ENCODE measurements around the gene GSAP. TPM values are rescaled to one million over a fixed set of nuclear protein-coding genes. Genes with fewer than 3 reads are reported as not detected.
A peak's percentile ranks its signal among the peaks of the same experiment; 100 is the strongest.
"Not testable (repeated sequence)": the region's sequence is repeated elsewhere in the genome, so short reads cannot be mapped to it uniquely, and the experiment has no call there.

The GSAP gene
- 24.3 TPM for total RNA-seq

GRCh38 chr7:77415823-77416620, at the start of gene GSAP:
GSAP (minus strand) TSS chr7:77416349; CDS start chr7:77416321, 28 bp downstream.
- peak; percentile 90 for ATAC-seq

GRCh38 chr7:77465256-77465655, 49.1 kb upstream of the GSAP start:
- ATAC-seq, result no peak

More at GRCh38 chr7:77415823-77416620, at the start of gene GSAP:
- peak; percentile 86 for DNase-seq (ENCODE audit: low spot score)

DNA sequence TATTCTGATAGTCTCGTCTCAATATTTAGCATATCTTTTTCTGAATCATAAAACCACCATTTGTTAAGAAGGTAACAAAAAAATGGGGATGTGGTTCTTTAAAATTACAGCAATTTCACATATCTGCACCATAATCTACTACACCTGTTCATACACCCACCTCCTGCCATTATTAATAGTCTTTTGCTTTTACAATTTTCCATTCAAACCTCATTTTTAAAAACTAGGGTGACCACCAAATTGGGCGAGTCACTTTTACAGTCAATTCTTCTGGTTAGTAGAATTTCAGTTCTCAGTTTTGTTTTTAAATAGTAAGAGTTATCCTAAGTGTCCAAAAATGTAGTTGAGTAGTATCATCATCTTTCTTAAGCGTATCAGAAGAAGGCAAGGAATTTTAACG, 48.4 kb upstream of the GSAP start:
- ATAC-seq, result no peak
- DNase-seq (ENCODE audit: low spot score), result no peak

More at GRCh38 chr7:77465256-77465655, 49.1 kb upstream of the GSAP start:
- DNase-seq (ENCODE audit: low spot score), result no peak

DNA sequence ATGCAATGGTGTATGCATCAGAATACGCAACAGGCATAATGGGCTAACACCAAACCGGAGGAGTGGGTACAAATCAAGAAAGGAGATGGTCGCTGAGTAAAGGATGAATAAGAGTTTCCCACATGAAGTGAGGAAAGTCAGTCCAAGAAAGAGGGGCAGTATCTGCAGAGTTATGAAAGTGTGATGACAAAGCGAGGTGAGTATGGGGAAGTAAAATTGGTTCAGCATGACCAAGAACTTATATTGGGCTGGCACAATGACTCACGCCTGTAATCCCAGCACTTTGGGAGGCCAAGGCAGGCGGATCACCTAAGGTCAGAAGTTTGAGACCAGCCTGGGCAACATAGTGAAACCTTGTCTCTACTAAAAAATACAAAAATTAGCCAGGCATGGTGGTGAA, 47.5 kb upstream of the GSAP start:
- not testable (repeated sequence) for DNase-seq (ENCODE audit: low spot score); ATAC-seq

GRCh38 chr7:77461842-77462241, 45.7 kb upstream of the GSAP start:
- DNase-seq (ENCODE audit: low spot score) (no peak), ATAC-seq (no peak)

DNA sequence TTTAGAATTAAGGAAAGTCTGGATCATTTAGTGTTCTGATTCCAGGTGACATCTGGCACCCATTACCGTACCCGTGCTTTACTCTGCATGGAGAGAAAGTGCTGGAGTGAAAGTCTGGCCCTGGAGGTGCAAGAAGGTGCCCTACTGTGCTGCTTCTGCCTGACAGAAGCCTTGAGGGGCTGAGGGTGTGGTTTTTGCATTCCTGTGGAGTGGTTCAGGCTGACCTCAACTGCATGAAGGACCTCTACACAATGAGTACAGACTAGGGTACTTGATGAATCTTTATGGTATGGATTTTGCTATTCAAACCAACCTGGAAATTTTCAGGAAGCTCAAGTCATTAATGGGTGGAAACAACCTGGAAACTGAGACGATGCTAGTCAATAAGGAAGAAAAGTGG, 45.1 kb upstream of the GSAP start:
- ATAC-seq, result no peak
- DNase-seq (ENCODE audit: low spot score), result no peak

DNA sequence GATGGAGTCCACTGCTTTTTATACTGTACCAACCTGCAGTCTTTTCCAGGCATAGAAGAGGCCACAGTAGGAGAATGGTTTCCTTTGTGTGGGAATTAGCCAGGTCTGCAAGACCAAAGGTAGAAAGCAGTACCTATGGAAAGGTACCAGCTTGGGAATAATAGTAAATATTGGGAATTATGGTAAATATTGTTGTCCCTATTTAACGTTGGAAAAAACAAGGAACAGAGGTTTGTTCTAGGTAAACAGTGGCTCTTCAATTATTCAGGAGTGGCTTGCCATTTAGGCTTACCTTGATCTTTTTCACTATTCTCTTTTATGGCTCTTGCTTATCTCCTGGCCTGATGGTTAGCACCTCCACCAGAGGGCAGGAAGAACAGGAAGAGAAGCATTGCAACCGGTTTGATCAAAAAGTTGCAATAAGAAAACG, 43.9 kb upstream of the GSAP start:
- no peak for DNase-seq (ENCODE audit: low spot score)

GRCh38 chr7:77459311-77459726, 43.2 kb upstream of the GSAP start:
- ATAC-seq, result no peak
- no peak for DNase-seq (ENCODE audit: low spot score)

More for the DNA sequence above, 43.9 kb upstream of the GSAP start:
- ATAC-seq, result peak; percentile 46

DNA sequence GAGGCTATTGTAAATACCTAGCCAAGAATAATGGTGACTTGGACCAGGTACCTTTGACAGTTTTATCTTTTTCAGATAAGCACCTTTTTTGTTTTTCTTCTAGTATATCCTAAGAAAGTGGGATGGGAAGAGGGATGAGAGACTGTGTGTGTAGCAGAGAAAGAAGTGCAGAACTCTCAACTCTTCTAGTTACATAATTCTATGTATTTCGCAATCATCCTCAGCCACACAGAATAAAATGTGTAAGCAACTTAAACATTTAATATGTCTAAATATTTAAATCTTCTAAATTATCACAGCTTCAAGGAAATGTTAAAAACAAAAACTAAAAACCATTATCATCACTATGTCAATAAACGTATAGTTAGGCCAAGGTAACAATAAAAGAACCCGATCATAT, 42.6 kb upstream of the GSAP start:
- DNase-seq (ENCODE audit: low spot score), result no peak
- no peak for ATAC-seq

- ATAC-seq (no peak), DNase-seq (ENCODE audit: low spot score) (no peak)
Observed at GRCh38 chr7:77457779-77458178, 41.6 kb upstream of the GSAP start.

GRCh38 chr7:77456696-77457095, 40.5 kb upstream of the GSAP start:
- no peak for DNase-seq (ENCODE audit: low spot score)
- no peak for ATAC-seq

DNA sequence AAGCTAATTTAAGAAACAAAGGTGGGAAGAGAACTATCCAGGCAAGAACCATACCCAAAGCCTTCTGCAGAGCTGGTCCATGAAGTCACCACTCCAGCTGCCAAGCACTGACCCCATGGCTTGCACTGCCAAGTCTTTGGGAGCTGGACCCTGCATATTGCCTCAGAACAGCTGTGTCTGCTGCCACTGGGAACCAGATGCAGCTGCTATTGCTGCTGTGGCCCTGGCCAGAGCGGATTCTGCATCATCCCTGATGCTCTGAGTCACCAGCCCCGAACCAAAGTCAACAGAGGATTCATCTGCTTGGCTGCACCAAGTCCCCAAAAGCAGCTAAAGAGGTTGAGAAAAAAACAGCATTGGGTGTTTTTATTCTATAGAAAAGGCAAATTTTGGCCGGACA, 39.2 kb upstream of the GSAP start:
- ATAC-seq (no peak), DNase-seq (ENCODE audit: low spot score) (no peak)

- no peak for ATAC-seq
Observed at GRCh38 chr7:77454802-77455201, 38.7 kb upstream of the GSAP start.

DNA sequence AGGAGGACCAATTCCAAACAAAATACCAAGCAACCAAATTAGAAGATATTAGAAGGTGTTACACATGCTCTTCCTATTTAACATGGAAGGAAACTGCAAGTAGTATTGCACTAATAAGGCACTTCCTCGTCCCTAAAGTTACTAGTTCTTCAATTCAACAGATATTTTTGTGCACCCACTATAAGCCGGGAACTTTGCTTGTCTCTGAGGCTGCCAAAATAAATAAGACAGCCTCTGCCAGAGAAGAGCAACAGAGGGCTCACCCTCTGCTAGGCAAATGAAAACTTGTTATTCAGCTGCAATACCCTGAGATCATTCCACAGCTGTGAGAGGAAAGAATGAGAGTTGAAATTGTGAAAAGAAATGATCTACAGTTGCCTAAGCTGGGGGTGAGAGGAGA, 37.4 kb upstream of the GSAP start:
- ATAC-seq (peak; percentile 99), DNase-seq (ENCODE audit: low spot score) (no peak)

More at GRCh38 chr7:77454802-77455201, 38.7 kb upstream of the GSAP start:
- DNase-seq (ENCODE audit: low spot score), result no peak

DNA sequence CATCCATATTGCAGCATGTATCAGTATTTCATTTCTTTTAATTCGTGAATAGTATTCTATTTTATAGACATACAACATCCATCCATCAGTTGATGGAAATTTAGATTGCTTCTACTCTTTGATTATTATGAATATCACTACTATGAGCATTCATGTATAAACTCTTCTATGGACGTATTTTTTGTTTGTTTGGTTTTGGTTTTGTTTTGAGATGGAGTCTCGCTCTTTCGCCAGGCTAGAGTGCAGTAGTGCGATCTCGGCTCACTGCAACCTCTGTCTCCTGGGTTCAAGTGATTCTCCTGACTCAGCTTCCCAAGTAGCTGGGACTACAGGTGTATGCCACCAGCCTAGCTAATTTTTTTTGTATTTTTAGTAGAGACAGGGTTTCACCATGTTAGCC, 35.8 kb upstream of the GSAP start:
- ATAC-seq; DNase-seq (ENCODE audit: low spot score): not testable (repeated sequence)

DNA sequence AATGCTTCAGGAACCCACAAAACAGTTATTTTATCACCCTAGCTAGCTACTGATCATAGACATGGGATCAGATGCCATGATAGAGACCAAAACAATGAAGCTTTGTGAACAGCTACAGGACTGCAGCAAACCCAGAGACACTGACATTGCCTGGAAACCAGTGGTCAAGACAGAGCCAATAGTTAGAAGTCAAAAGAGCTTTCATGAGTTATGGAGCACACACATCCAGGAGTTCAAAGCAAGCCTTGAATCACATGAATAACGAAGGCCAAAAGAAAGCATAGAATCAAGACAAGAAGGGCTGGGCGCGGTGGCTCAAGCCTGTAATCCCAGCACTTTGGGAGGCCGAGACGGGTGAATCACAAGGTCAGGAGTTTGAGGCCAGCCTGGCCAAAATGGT, 34.5 kb upstream of the GSAP start:
- ATAC-seq (no peak), DNase-seq (ENCODE audit: low spot score) (no peak)

DNA sequence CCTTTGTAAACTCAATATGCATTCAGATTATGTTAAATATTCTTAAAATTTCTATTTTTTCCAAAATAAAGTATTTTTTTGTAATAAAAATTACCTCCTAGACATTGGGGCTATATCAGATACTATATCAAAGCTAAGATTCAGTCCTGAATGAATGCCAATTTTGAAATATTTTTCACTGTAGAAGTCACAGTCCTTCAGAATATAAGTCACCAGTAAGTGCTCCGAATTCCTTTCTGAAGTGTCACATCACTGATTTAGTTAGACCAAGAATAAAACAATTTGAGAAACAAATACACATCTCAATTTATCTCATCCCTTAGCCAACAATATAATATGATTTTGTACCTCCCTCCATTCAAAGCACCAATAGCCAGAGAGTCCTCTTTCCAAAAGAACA, 33.9 kb upstream of the GSAP start:
- DNase-seq (ENCODE audit: low spot score) (no peak), ATAC-seq (no peak)

- ATAC-seq (no peak), DNase-seq (ENCODE audit: low spot score) (no peak)
Observed at GRCh38 chr7:77447616-77448015, 31.5 kb upstream of the GSAP start.

DNA sequence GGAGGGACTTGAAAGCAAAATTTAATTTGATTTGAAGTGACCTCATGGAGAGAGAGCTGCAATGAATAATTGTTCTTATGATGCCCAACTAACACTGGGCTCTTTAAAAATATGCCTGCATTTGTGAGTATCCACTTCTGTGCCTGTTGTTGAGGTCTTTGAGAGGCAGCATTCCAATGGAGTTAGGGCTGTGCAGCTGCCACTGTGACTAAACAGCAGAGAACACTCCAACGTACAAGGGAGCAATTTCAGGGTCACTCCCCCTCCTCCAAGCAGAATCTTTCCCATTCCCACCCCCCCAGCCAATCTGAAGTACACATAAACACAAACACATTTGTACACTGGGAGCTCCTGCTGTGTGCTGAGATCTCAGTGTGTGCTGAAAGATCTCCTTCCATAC, 28.0 kb upstream of the GSAP start:
- no peak for ATAC-seq
- no peak for DNase-seq (ENCODE audit: low spot score)

- DNase-seq (ENCODE audit: low spot score) (no peak), ATAC-seq (no peak)
Observed at GRCh38 chr7:77443042-77443441, 26.9 kb upstream of the GSAP start.

GRCh38 chr7:77442636-77443035, 26.5 kb upstream of the GSAP start:
- DNase-seq (ENCODE audit: low spot score) (no peak), ATAC-seq (no peak)

DNA sequence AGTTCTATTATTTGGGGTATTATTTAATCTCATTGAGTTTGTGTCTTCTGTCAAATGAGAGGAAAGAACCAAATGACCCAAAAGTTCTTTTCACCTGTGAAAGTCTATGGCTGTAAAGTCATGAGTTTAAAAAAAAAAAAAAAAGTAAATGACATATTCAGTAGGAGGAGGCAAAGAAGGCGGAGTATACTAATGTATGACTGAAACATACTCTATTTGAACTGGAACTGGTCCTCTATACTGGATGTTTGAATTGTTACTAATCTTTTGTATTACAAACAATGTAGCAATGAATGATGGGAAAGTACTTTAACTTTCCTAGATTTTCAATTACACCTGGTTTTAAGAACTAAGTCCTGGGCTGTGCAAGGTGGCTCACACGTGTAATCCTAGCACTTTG, 24.9 kb upstream of the GSAP start:
- DNase-seq (ENCODE audit: low spot score), result no peak
- ATAC-seq, result no peak

GRCh38 chr7:77439572-77439971, 23.4 kb upstream of the GSAP start:
- DNase-seq (ENCODE audit: low spot score), result peak; percentile 62
- ATAC-seq, result peak; percentile 100
